Measurements from ENCODE around the gene CBY3. TPM values are rescaled to one million over a fixed set of nuclear protein-coding genes. Genes with fewer than 3 reads are reported as not detected.

The CBY3 gene
- total and polyA plus RNA-seq, 2 of the 13 experiments (the other 11 are each of a cell fraction or from before 2014, with no cell fraction given) = not detected

- TF ChIP-seq MIER3 (CRISPR knock-in tag; IDR thresholded peaks at IDR 0.05; ENCODE audit: borderline replicate concordance) (peak; percentile 80; the same call in 1 of the 2 replicates), SMARCE1 (IDR thresholded peaks at IDR 0.05; ENCODE audit: borderline replicate concordance) (no peak), ZFAT (CRISPR knock-in tag; conservative IDR thresholded peaks at IDR 0.05) (no peak; the same call in 1 of the 2 replicates), ZNF672 (CRISPR knock-in tag; IDR thresholded peaks at IDR 0.05) (no peak), KAT2B (IDR thresholded peaks at IDR 0.05; ENCODE audit: borderline replicate concordance, low read depth, low read length) (no peak), ZNF678 (CRISPR knock-in tag; IDR thresholded peaks at IDR 0.05) (peak; percentile 99), ZBTB44 (CRISPR knock-in tag; IDR thresholded peaks at IDR 0.05) (no peak; the same call in 1 of the 2 replicates), ZBTB49 (CRISPR knock-in tag; IDR thresholded peaks at IDR 0.05; ENCODE audit: borderline replicate concordance) (no peak), KLF6 (CRISPR knock-in tag; IDR thresholded peaks at IDR 0.05) (peak; percentile 68; the same call in 1 of the 2 replicates), MIXL1 (CRISPR knock-in tag; IDR thresholded peaks at IDR 0.05) (0 out of 2 replicates have a peak, but pooled peaks have one; percentile 16), GTF2F1 (IDR thresholded peaks at IDR 0.05; ENCODE audit: low read length) (no peak), DRAP1 (CRISPR knock-in tag; IDR thresholded peaks at IDR 0.05) (peak; percentile 68), ZNF772 (CRISPR knock-in tag; IDR thresholded peaks at IDR 0.05) (peak; percentile 96), FLYWCH1 (CRISPR knock-in tag; IDR thresholded peaks at IDR 0.05) (peak; percentile 91), ZNF143 (CRISPR knock-in tag; IDR thresholded peaks at IDR 0.05) (0 out of 2 replicates have a peak, but pooled peaks have one; percentile 21), CEBPB (IDR thresholded peaks at IDR 0.05; ENCODE audit: borderline replicate concordance, low read depth, low read length) (peak; percentile 100), YY1 (IDR thresholded peaks at IDR 0.05; ENCODE audit: insufficient read depth, insufficient replicate concordance, low read depth, low read length) (peak; percentile 56), HNRNPLL (IDR thresholded peaks at IDR 0.05; ENCODE audit: low read depth, low read length, poor library complexity, severe bottlenecking) (peak; percentile 90), NR3C1 (CRISPR knock-in tag; IDR thresholded peaks at IDR 0.05) (no peak), ZSCAN9 (CRISPR knock-in tag; IDR thresholded peaks at IDR 0.05; ENCODE audit: borderline replicate concordance) (no peak), ZNF24 (IDR thresholded peaks at IDR 0.05) (no peak), RORA (CRISPR knock-in tag; IDR thresholded peaks at IDR 0.05) (no peak), ZBTB33 (CRISPR knock-in tag; IDR thresholded peaks at IDR 0.05) (peak; percentile 85; the same call in 1 of the 2 replicates), ZNF354B (CRISPR knock-in tag; IDR thresholded peaks at IDR 0.05) (no peak)
These were observed 2.4 kb downstream of the CBY3 start (continued) for GRCh38 chr5:179678223-179679013.

Data from HepG2 (cell line).